Effector memory CD4-positive, alpha-beta T cell (primary cell): ENCODE measurements around the gene TMEM135.

Source experiments
- DNase-seq, 3 donors: peaks; one replicate each; pipeline ENCODE4 v3.0.0-alpha.2; 2020
- H3K27ac ChIP-seq: 2 replicates; pipeline ENCODE4 v1.7.0; 2013; ENCODE audit warnings: mild to moderate bottlenecking, low read length, moderate library complexity; ENCODE audit not compliant: insufficient read depth, poor library complexity, severe bottlenecking
- H3K27me3 ChIP-seq: replicated peaks from 2 replicates; pipeline ENCODE4 v1.7.0; 2013; ENCODE audit warnings: mild to moderate bottlenecking, low read length; ENCODE audit not compliant: insufficient read depth, control insufficient read depth, poor library complexity, severe bottlenecking
- H3K36me3 ChIP-seq: 2 replicates; pipeline ENCODE4 v1.7.0; 2013; ENCODE audit warnings: mild to moderate bottlenecking, low read length, moderate library complexity; ENCODE audit not compliant: control insufficient read depth, insufficient read depth
- H3K4me1 ChIP-seq: 2 replicates; pipeline ENCODE4 v1.7.0; 2013; ENCODE audit warnings: low read length, mild to moderate bottlenecking; ENCODE audit not compliant: control insufficient read depth, insufficient read depth, poor library complexity, severe bottlenecking
- H3K4me3 ChIP-seq: 2 replicates; pipeline ENCODE4 v1.7.0; 2013; ENCODE audit warnings: low read length, low read depth, mild to moderate bottlenecking; ENCODE audit not compliant: insufficient read depth, poor library complexity, severe bottlenecking
- H3K9me3 ChIP-seq: 2 replicates; pipeline ENCODE4 v1.7.0; 2013; ENCODE audit warnings: mild to moderate bottlenecking, low read length, moderate library complexity; ENCODE audit not compliant: control insufficient read depth

The TMEM135 gene

DNA sequence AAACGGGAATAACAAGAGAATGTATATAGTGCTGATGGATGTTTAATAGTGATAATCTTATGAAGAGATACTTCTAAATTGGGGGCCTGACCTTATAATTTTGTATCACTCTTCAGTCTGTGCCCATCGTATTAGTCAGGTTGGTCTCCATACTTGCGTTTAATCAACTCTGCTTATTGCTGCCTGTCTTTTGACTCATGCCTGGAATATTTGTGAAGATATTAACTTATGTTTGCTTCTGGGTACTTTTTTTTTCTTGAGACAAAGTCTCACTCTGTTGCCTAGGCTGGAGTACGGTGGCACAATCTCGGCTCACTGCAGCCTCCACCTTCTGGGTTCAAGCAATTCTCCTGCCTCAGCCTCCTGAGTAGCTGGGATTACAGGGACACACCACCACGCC is 24.0 kb downstream of the TMEM135 start:
- Histone ChIP-seq H3K27me3 (no peaks in the 10 kb centered on the region), H3K4me1 (no peaks in the 10 kb centered on the region), H3K4me3 (no peak overlapping the region), H3K36me3 (no peaks in the 10 kb centered on the region), H3K27ac (no peak overlapping the region), H3K9me3 (no peaks in the 10 kb centered on the region)
- DNase-seq, result no peak

GRCh38 chr11:87063982-87064381 is 26.2 kb downstream of the TMEM135 start:
- no peaks in the 10 kb centered on the region for H3K4me1 ChIP-seq
- H3K27me3 ChIP-seq, result no peaks in the 10 kb centered on the region
- H3K4me3 ChIP-seq, result no peak overlapping the region
- no peaks in the 10 kb centered on the region for H3K36me3 ChIP-seq
- H3K9me3 ChIP-seq, result no peaks in the 10 kb centered on the region
- no peak overlapping the region for H3K27ac ChIP-seq
- no peak for DNase-seq

- no peaks in the 10 kb centered on the region for H3K27me3 ChIP-seq
- H3K4me1 ChIP-seq, result no peaks in the 10 kb centered on the region
- no peak overlapping the region for H3K27ac ChIP-seq
- H3K9me3 ChIP-seq, result no peaks in the 10 kb centered on the region
- peaks cover 14% of the 10 kb centered on the region for H3K36me3 ChIP-seq
- no peak for DNase-seq
- no peak overlapping the region for H3K4me3 ChIP-seq
Measured at GRCh38 chr11:87072787-87073186, 35.1 kb downstream of the TMEM135 start.

GRCh38 chr11:87076260-87076783 is 38.6 kb downstream of the TMEM135 start:
- Histone ChIP-seq H3K9me3 (no peaks in the 10 kb centered on the region), H3K27me3 (no peaks in the 10 kb centered on the region), H3K4me1 (no peaks in the 10 kb centered on the region), H3K4me3 (no peak overlapping the region), H3K27ac (no peak overlapping the region), H3K36me3 (peaks cover 7% of the 10 kb centered on the region)
- no peak for DNase-seq

- DNase-seq, result no peak
- H3K27me3 ChIP-seq, result no peaks in the 10 kb centered on the region
- H3K36me3 ChIP-seq, result peaks cover 7% of the 10 kb centered on the region
- no peak overlapping the region for H3K4me3 ChIP-seq
- no peaks in the 10 kb centered on the region for H3K9me3 ChIP-seq
- no peak overlapping the region for H3K27ac ChIP-seq
- no peaks in the 10 kb centered on the region for H3K4me1 ChIP-seq
Measured at GRCh38 chr11:87076874-87077429, 39.2 kb downstream of the TMEM135 start.

DNA sequence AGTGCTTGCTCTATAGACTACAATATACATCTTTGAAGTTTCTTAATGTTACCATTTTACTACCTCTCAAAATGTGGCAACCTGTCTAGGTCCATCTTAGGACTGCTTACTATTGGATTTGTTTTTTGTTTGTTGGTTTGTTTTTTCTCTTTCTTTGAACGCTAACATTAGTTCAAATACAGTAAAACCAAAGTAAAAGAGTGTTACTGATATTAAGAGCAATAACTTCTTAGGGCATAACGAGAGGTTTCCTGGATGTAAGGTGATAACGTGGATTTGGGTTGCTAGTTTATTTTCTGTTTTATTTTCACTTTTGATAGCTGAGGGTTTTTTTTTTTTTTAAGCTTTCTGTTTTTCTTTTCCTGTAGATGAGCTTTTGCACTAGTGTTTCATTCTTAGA is 43.6 kb downstream of the TMEM135 start:
- Histone ChIP-seq H3K27me3 (no peaks in the 10 kb centered on the region), H3K27ac (no peak overlapping the region), H3K9me3 (no peaks in the 10 kb centered on the region), H3K4me3 (peak overlapping the region; percentile 27), H3K36me3 (peaks cover 5% of the 10 kb centered on the region), H3K4me1 (no peaks in the 10 kb centered on the region)
- DNase-seq, result no peak

DNA sequence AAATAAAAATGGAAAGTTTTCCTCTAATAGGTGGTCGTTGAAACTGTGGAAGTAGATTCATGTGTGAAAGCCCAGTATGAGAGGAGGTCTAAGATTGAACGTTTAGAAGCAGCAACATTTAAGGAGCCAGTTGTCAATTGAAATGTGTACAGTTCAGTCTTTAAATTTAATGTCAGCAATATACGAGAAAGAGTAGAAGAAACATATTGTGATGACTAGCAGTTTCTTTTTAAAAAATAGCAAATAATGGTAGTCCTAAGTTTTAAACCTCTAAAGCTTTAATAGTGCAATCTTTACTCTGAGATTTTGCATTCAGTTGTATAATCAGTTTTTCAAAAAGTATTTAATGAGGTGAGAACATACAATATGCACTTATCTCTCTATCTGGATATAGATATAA is 44.9 kb downstream of the TMEM135 start:
- no peak for DNase-seq
- Histone ChIP-seq H3K4me3 (no peak overlapping the region), H3K27me3 (no peaks in the 10 kb centered on the region), H3K27ac (no peak overlapping the region), H3K4me1 (no peaks in the 10 kb centered on the region), H3K9me3 (no peaks in the 10 kb centered on the region), H3K36me3 (no peaks in the 10 kb centered on the region)

DNA sequence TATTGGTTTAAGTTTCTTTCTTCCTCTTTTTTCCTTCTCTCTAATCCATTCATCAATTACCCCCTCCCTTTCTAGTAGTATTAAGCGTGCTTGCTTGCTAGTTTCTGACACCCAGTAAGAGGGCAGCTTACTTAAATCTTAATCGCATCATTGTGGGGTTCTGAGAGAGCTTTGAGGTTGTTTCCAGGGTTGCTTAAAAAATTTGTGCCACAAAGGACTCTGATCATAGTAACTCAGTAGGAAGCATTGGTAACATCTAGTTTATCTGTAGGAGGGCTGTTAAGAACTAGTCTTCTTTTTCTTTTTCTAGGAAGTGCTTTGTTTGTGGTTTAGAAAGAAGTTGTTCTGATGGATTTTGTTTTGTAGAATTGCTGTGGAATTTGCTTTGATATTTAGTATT is 45.3 kb downstream of the TMEM135 start:
- H3K27me3 ChIP-seq, result no peaks in the 10 kb centered on the region
- no peaks in the 10 kb centered on the region for H3K36me3 ChIP-seq
- H3K27ac ChIP-seq, result no peak overlapping the region
- H3K4me3 ChIP-seq, result no peak overlapping the region
- no peaks in the 10 kb centered on the region for H3K4me1 ChIP-seq
- H3K9me3 ChIP-seq, result no peaks in the 10 kb centered on the region
- no peak for DNase-seq

- no peak overlapping the region for H3K4me3 ChIP-seq
- DNase-seq, result no peak
- no peaks in the 10 kb centered on the region for H3K27me3 ChIP-seq
- H3K4me1 ChIP-seq, result no peaks in the 10 kb centered on the region
- peaks cover 7% of the 10 kb centered on the region for H3K9me3 ChIP-seq
- no peak overlapping the region for H3K27ac ChIP-seq
- peaks cover 8% of the 10 kb centered on the region for H3K36me3 ChIP-seq
Measured at GRCh38 chr11:87092159-87092558, 54.4 kb downstream of the TMEM135 start.

- H3K4me1 ChIP-seq, result no peaks in the 10 kb centered on the region
- peaks cover 8% of the 10 kb centered on the region for H3K36me3 ChIP-seq
- peaks cover 7% of the 10 kb centered on the region for H3K9me3 ChIP-seq
- no peak overlapping the region for H3K27ac ChIP-seq
- no peak overlapping the region for H3K4me3 ChIP-seq
- DNase-seq, result no peak
- no peaks in the 10 kb centered on the region for H3K27me3 ChIP-seq
Measured at GRCh38 chr11:87092567-87092966, 54.8 kb downstream of the TMEM135 start.
